Measurements from ENCODE around the gene PTMS.
A peak's percentile ranks its signal among the peaks of the same experiment; 100 is the strongest.

DNA sequence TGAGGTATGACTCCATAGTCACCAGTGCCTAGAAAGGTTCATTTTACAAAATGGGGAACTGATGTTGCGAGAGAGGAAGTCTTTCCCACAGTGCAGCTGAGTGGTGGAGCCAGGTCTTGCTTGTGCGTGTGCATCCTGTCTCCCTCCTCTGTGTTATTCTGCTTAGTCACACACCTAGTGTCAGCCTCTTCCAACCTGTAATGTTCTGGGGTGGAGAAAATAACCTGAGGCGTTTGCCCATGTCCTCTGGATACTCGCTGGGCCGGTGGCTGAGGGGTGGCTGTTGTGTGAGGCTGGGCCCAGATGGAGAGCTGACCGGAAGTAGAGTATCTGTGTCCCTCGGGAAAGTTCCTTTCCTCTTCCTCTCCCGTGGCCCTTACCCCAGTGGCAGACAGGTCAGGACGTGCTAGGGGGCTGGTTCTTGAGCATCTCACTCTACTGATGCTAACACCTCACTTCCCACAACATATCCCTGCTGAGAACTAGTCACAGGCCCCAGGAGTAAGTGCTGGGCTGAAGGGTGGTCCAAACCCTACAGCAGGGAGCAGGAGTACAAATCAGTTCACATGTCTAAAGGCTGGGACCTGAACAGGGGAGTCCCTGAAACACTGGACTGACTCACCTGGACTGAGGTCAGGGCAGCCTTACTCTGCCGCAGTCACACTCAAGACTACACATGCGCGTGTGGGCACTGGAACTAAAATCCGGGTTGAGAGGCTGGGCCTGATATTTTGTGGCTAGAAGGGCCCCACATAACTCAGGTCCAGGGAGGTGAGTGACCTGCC is 20.2 kb upstream of the PTMS start:
- TF ChIP-seq CTCF (IDR thresholded peaks at IDR 0.05; ENCODE audit: low read depth, low read length) (no peak), POLR2A (IDR thresholded peaks at IDR 0.05; ENCODE audit: extremely low read depth, insufficient read length) (no peak), MYC (IDR thresholded peaks at IDR 0.05; ENCODE audit: low read depth, low read length) (0 out of 2 replicates have a peak, but pooled peaks have one; percentile 53)
- TF ChIP-seq, protein P1, sequence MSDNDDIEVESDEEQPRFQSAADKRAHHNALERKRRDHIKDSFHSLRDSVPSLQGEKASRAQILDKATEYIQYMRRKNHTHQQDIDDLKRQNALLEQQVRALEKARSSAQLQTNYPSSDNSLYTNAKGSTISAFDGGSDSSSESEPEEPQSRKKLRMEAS (IDR thresholded peaks at IDR 0.05; ENCODE audit: low read depth, low read length): peak; percentile 52; the same call in 1 of the 2 replicates

Data from NB4 (cell line).